ENCODE results near the gene PIGQ. TPM values are rescaled to one million over a fixed set of nuclear protein-coding genes. Genes with fewer than 3 reads are reported as not detected.

PIGQ gene
- total RNA-seq, 4 donors from 2014 or later = 10.0 to 56.9 (median 30.7) TPM

DNA sequence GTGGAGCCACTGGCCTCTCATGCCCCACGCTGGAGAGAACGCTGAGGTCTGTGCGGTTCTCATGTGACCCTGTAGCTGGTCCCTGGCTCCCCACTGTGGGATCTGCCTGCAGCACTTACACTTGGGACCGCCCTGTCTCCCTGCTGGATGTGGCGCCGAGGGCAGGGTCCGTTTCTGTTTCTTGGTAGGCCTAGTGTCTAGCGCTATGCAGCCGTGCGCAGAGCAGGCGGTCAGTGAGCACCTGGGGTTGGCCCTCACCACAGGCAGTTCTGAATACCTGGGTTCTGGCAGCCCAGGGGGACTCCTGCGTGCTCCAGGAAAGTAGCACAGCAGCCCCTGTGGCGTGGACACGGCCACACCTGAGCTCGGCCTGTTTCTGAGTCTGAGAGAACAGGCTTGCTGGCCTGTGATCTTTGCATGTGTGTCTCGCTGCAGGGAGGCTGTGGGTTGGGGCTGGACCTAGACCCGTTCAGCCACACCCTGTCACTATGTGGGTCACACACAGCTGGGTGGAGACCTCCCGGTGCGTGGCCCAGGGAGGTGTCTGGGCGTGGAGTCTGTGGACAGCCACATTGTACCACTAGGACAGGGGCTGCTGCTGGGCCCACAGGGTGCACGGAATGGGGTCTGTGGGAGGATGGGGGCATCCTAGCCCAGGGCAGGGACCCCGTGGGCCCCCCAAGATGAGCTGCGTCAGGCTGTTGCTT is 39.5 kb upstream of the PIGQ start:
- no peak overlapping the region for H3K4me3 ChIP-seq
- H3K27ac ChIP-seq = no peak overlapping the region
- TF ChIP-seq POLR2A (IDR thresholded peaks at IDR 0.05) (no peak), CTCF (IDR thresholded peaks at IDR 0.05) (no peak)
- no peak for DNase-seq
- intact Hi-C loops (cut with DNase I; ENCODE audit: low total_unique reads) = no loop called here
- H3K27me3 ChIP-seq = no peaks in the 10 kb centered on the region
- no peaks in the 10 kb centered on the region for H3K9me3 ChIP-seq
- H3K36me3 ChIP-seq = no peaks in the 10 kb centered on the region
- peaks cover 3 to 26% of the 10 kb centered on the region in 2 donors for H3K4me1 ChIP-seq

GRCh38 chr16:531494-532125 is 38.2 kb upstream of the PIGQ start:
- TF ChIP-seq POLR2A (IDR thresholded peaks at IDR 0.05) (no peak), CTCF (IDR thresholded peaks at IDR 0.05) (no peak)
- DNase-seq = no peak
- Histone ChIP-seq H3K27me3 (no peaks in the 10 kb centered on the region), H3K27ac (no peak overlapping the region), H3K4me1 (peaks cover 0 to 14% of the 10 kb centered on the region in 2 donors), H3K4me3 (no peak overlapping the region), H3K9me3 (no peaks in the 10 kb centered on the region), H3K36me3 (no peaks in the 10 kb centered on the region)
- intact Hi-C loops (cut with DNase I; ENCODE audit: low total_unique reads) = no loop called here

DNA sequence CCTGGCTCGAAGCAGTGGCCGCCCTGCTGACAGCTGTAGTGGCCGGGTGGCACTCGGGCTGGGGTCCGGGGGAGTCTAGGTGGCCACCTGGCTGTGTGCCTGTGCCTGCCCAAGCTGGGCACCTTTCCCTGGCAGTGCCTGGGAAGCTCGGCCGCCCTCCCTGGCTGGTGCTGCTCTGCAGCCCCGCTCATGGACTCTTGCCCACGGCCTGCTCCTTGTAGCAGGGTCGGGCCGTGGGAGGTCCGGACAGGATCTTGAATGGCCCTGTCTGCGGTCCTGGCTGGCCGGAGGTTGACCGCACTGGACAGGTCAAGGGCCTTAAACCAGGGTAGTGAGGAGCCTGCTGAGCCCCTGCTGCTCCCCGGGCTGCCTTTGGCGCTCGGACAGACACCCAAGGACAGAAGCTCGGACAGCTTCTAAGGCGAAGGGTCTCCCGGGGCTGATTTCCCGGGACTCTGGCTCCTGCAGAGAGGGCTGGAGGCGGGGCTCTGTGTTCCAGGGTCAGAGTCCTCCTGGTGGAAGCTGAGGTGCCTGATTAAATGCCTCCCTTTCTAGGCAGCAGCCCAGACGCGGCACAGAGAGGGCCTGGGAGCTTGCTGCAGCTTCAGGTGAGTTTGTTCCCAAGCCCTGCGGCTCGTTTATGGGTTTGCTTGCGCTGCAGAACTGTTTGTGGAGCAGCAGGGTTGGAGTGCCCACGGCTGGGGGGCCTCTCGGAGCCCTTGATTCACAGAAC is 36.2 kb upstream of the PIGQ start:
- Histone ChIP-seq H3K4me3 (no peak overlapping the region), H3K27ac (no peak overlapping the region), H3K36me3 (no peaks in the 10 kb centered on the region), H3K4me1 (peaks cover 0 to 13% of the 10 kb centered on the region in 2 donors), H3K27me3 (no peaks in the 10 kb centered on the region), H3K9me3 (no peaks in the 10 kb centered on the region)
- no peak for DNase-seq
- TF ChIP-seq CTCF (IDR thresholded peaks at IDR 0.05) (no peak), POLR2A (IDR thresholded peaks at IDR 0.05) (no peak)
- intact Hi-C loops (cut with DNase I; ENCODE audit: low total_unique reads) = no loop called here

- Histone ChIP-seq H3K9me3 (no peaks in the 10 kb centered on the region), H3K27ac (no peak overlapping the region), H3K4me1 (peaks cover 0 to 9% of the 10 kb centered on the region in 2 donors), H3K27me3 (no peaks in the 10 kb centered on the region), H3K36me3 (no peaks in the 10 kb centered on the region), H3K4me3 (no peak overlapping the region)
- TF ChIP-seq CTCF (IDR thresholded peaks at IDR 0.05) (no peak), POLR2A (IDR thresholded peaks at IDR 0.05) (no peak)
- no peak for DNase-seq
- intact Hi-C loops (cut with DNase I; ENCODE audit: low total_unique reads) = no loop called here
These were observed 35.6 kb upstream of the PIGQ start for GRCh38 chr16:534135-534534.
